ENCODE measurements around the gene CREB3. TPM values are rescaled to one million over a fixed set of nuclear protein-coding genes. Genes with fewer than 3 reads are reported as not detected.

CREB3 gene
- total and polyA plus RNA-seq, 5 donors from 2014 or later: 14.6 to 36.4 (median 34.5) TPM

- Mint-ChIP-seq H3K4me3 (peak overlapping the region in 1 of 4 donors; percentile 95), H3K36me3 (peaks cover 20% of the 10 kb centered on the region), H3K27me3 (no peaks in the 10 kb centered on the region), H3K4me1 (peaks cover 11 to 38% (median 26%) of the 10 kb centered on the region in 4 donors), H3K9me3 (no peaks in the 10 kb centered on the region), H3K27ac (peak overlapping the region in 1 of 3 donors; percentile 18)
- Histone ChIP-seq H3K4me3 (ENCODE audit: low read depth, low read length) (peak overlapping the region; percentile 90), H3K4me1 (ENCODE audit: control insufficient read depth, insufficient read depth, low read length, poor library complexity, severe bottlenecking) (peaks cover 67% of the 10 kb centered on the region), H3K36me3 (ENCODE audit: control insufficient read depth, insufficient read depth, low read length) (peaks cover 20% of the 10 kb centered on the region), H3K27me3 (ENCODE audit: control insufficient read depth, insufficient read depth, low read length) (no peaks in the 10 kb centered on the region), H3K27ac (ENCODE audit: insufficient read depth, low read length, poor library complexity, severe bottlenecking) (peak overlapping the region; percentile 65), H3K9me3 (ENCODE audit: control insufficient read depth in 2 of 2, low read length in 2 of 2) (no peaks in the 10 kb centered on the region)
- DNase-seq (peak in 2 of 3 donors; percentile 26 to 54), ATAC-seq (ENCODE audit: low read depth in 2 of 2) (no peak)
These were observed 2.6 kb upstream of the CREB3 start for GRCh38 chr9:35729700-35730485.

- H3K36me3 ChIP-seq (ENCODE audit: control insufficient read depth, insufficient read depth, low read length): peaks cover 17% of the 10 kb centered on the region
- H3K27me3 Mint-ChIP-seq: no peaks in the 10 kb centered on the region
- H3K27me3 ChIP-seq (ENCODE audit: control insufficient read depth, insufficient read depth, low read length): no peaks in the 10 kb centered on the region
- H3K36me3 Mint-ChIP-seq: peaks cover 20% of the 10 kb centered on the region
- no peak for ATAC-seq (ENCODE audit: low read depth in 2 of 2)
- no peaks in the 10 kb centered on the region for H3K9me3 ChIP-seq (ENCODE audit: control insufficient read depth in 2 of 2, low read length in 2 of 2)
- peaks cover 67% of the 10 kb centered on the region for H3K4me1 ChIP-seq (ENCODE audit: control insufficient read depth, insufficient read depth, low read length, poor library complexity, severe bottlenecking)
- peak overlapping the region; percentile 65 for H3K27ac ChIP-seq (ENCODE audit: insufficient read depth, low read length, poor library complexity, severe bottlenecking)
- peak overlapping the region; percentile 90 for H3K4me3 ChIP-seq (ENCODE audit: low read depth, low read length)
- H3K27ac Mint-ChIP-seq: peak overlapping the region in 2 of 3 donors; percentile 18 to 95
- H3K4me3 Mint-ChIP-seq: peak overlapping the region in 1 of 4 donors; percentile 95
- no peak for DNase-seq
- no peaks in the 10 kb centered on the region for H3K9me3 Mint-ChIP-seq
- peaks cover 11 to 35% (median 29%) of the 10 kb centered on the region in 4 donors for H3K4me1 Mint-ChIP-seq
These were observed 2.0 kb upstream of the CREB3 start for GRCh38 chr9:35730486-35730854.

- peaks cover 67% of the 10 kb centered on the region for H3K4me1 ChIP-seq (ENCODE audit: control insufficient read depth, insufficient read depth, low read length, poor library complexity, severe bottlenecking)
- ATAC-seq (ENCODE audit: low read depth in 2 of 2): no peak
- no peaks in the 10 kb centered on the region for H3K9me3 Mint-ChIP-seq
These were observed 866 bp upstream of the CREB3 start for GRCh38 chr9:35731415-35732184.

GRCh38 chr9:35732800-35733541 lies 505 bp downstream of the CREB3 start:
- ATAC-seq (ENCODE audit: low read depth in 2 of 2) (no peak), DNase-seq (peak in 1 of 3 donors; percentile 48)
- H3K9me3 Mint-ChIP-seq: no peaks in the 10 kb centered on the region
- peak overlapping the region in 2 of 4 donors; percentile 94 to 98 for H3K4me3 Mint-ChIP-seq
- H3K4me3 ChIP-seq (ENCODE audit: low read depth, low read length): peak overlapping the region; percentile 87
- peaks cover 30% of the 10 kb centered on the region for H3K36me3 ChIP-seq (ENCODE audit: control insufficient read depth, insufficient read depth, low read length)
- peaks cover 21% of the 10 kb centered on the region for H3K36me3 Mint-ChIP-seq
- peaks cover 55% of the 10 kb centered on the region for H3K4me1 ChIP-seq (ENCODE audit: control insufficient read depth, insufficient read depth, low read length, poor library complexity, severe bottlenecking)
- no peaks in the 10 kb centered on the region for H3K27me3 ChIP-seq (ENCODE audit: control insufficient read depth, insufficient read depth, low read length)
- H3K27me3 Mint-ChIP-seq: no peaks in the 10 kb centered on the region
- peak overlapping the region in 2 of 3 donors; percentile 94 to 98 for H3K27ac Mint-ChIP-seq
- peaks cover 16 to 37% (median 28%) of the 10 kb centered on the region in 4 donors for H3K4me1 Mint-ChIP-seq
- no peaks in the 10 kb centered on the region for H3K9me3 ChIP-seq (ENCODE audit: control insufficient read depth in 2 of 2, low read length in 2 of 2)
- H3K27ac ChIP-seq (ENCODE audit: insufficient read depth, low read length, poor library complexity, severe bottlenecking): peak overlapping the region; percentile 94

More at GRCh38 chr9:35731415-35732184, 866 bp upstream of the CREB3 start:
- no peaks in the 10 kb centered on the region for H3K9me3 ChIP-seq (ENCODE audit: control insufficient read depth in 2 of 2, low read length in 2 of 2)
- Mint-ChIP-seq H3K4me1 (peaks cover 16 to 37% (median 36%) of the 10 kb centered on the region in 4 donors), H3K4me3 (peak overlapping the region in 2 of 4 donors; percentile 94 to 98), H3K36me3 (peaks cover 20% of the 10 kb centered on the region), H3K27me3 (no peaks in the 10 kb centered on the region), H3K27ac (peak overlapping the region in 2 of 3 donors; percentile 96 to 98)
- peak in 1 of 3 donors; percentile 31 for DNase-seq
- peaks cover 19% of the 10 kb centered on the region for H3K36me3 ChIP-seq (ENCODE audit: control insufficient read depth, insufficient read depth, low read length)
- peak overlapping the region; percentile 90 for H3K4me3 ChIP-seq (ENCODE audit: low read depth, low read length)
- H3K27ac ChIP-seq (ENCODE audit: insufficient read depth, low read length, poor library complexity, severe bottlenecking): peak overlapping the region; percentile 94
- no peaks in the 10 kb centered on the region for H3K27me3 ChIP-seq (ENCODE audit: control insufficient read depth, insufficient read depth, low read length)

GRCh38 chr9:35734096-35734495 lies 1.6 kb downstream of the CREB3 start:
- Histone ChIP-seq H3K9me3 (ENCODE audit: control insufficient read depth in 2 of 2, low read length in 2 of 2) (no peaks in the 10 kb centered on the region), H3K27me3 (ENCODE audit: control insufficient read depth, insufficient read depth, low read length) (no peaks in the 10 kb centered on the region), H3K4me1 (ENCODE audit: control insufficient read depth, insufficient read depth, low read length, poor library complexity, severe bottlenecking) (peaks cover 44% of the 10 kb centered on the region), H3K36me3 (ENCODE audit: control insufficient read depth, insufficient read depth, low read length) (peaks cover 40% of the 10 kb centered on the region), H3K27ac (ENCODE audit: insufficient read depth, low read length, poor library complexity, severe bottlenecking) (no peak overlapping the region), H3K4me3 (ENCODE audit: low read depth, low read length) (no peak overlapping the region)
- ATAC-seq (ENCODE audit: low read depth in 2 of 2): no peak
- no peaks in the 10 kb centered on the region for H3K9me3 Mint-ChIP-seq
- DNase-seq: no peak
- H3K27ac Mint-ChIP-seq: no peak overlapping the region
- peak overlapping the region in 3 of 4 donors; percentile 7 to 54 (median 31) for H3K4me3 Mint-ChIP-seq
- peaks cover 28% of the 10 kb centered on the region for H3K36me3 Mint-ChIP-seq
- H3K4me1 Mint-ChIP-seq: peaks cover 16 to 37% (median 28%) of the 10 kb centered on the region in 4 donors
- no peaks in the 10 kb centered on the region for H3K27me3 Mint-ChIP-seq

GRCh38 chr9:35736201-35736633 lies 3.8 kb downstream of the CREB3 start:
- H3K4me1 Mint-ChIP-seq: peaks cover 14 to 37% (median 22%) of the 10 kb centered on the region in 4 donors
- Histone ChIP-seq H3K36me3 (ENCODE audit: control insufficient read depth, insufficient read depth, low read length) (peaks cover 59% of the 10 kb centered on the region), H3K9me3 (ENCODE audit: control insufficient read depth in 2 of 2, low read length in 2 of 2) (no peaks in the 10 kb centered on the region), H3K27me3 (ENCODE audit: control insufficient read depth, insufficient read depth, low read length) (no peaks in the 10 kb centered on the region), H3K27ac (ENCODE audit: insufficient read depth, low read length, poor library complexity, severe bottlenecking) (no peak overlapping the region), H3K4me1 (ENCODE audit: control insufficient read depth, insufficient read depth, low read length, poor library complexity, severe bottlenecking) (peaks cover 22% of the 10 kb centered on the region), H3K4me3 (ENCODE audit: low read depth, low read length) (no peak overlapping the region)
- no peaks in the 10 kb centered on the region for H3K27me3 Mint-ChIP-seq
- peak overlapping the region in 3 of 4 donors; percentile 43 to 74 (median 57) for H3K4me3 Mint-ChIP-seq
- H3K36me3 Mint-ChIP-seq: peaks cover 29% of the 10 kb centered on the region
- peak overlapping the region in 1 of 3 donors; percentile 44 for H3K27ac Mint-ChIP-seq
- no peaks in the 10 kb centered on the region for H3K9me3 Mint-ChIP-seq
- peak in 1 of 2 donors; percentile 9 for ATAC-seq (ENCODE audit: low read depth in 2 of 2)
- DNase-seq: peak; percentile 51 to 85 (median 73)

GRCh38 chr9:35737143-35737542 lies 4.7 kb downstream of the CREB3 start:
- Mint-ChIP-seq H3K27ac (no peak overlapping the region), H3K4me1 (peaks cover 9 to 35% (median 19%) of the 10 kb centered on the region in 4 donors), H3K36me3 (peaks cover 33% of the 10 kb centered on the region)

More at GRCh38 chr9:35737143-35737542, 4.7 kb downstream of the CREB3 start:
- Mint-ChIP-seq H3K4me3 (peak overlapping the region in 1 of 4 donors; percentile 54), H3K27me3 (no peaks in the 10 kb centered on the region), H3K9me3 (no peaks in the 10 kb centered on the region)
- H3K4me3 ChIP-seq (ENCODE audit: low read depth, low read length): no peak overlapping the region
- H3K36me3 ChIP-seq (ENCODE audit: control insufficient read depth, insufficient read depth, low read length): peaks cover 66% of the 10 kb centered on the region
- DNase-seq (no peak), ATAC-seq (ENCODE audit: low read depth in 2 of 2) (no peak)
- H3K9me3 ChIP-seq (ENCODE audit: control insufficient read depth in 2 of 2, low read length in 2 of 2): no peaks in the 10 kb centered on the region
- H3K4me1 ChIP-seq (ENCODE audit: control insufficient read depth, insufficient read depth, low read length, poor library complexity, severe bottlenecking): peaks cover 16% of the 10 kb centered on the region
- no peak overlapping the region for H3K27ac ChIP-seq (ENCODE audit: insufficient read depth, low read length, poor library complexity, severe bottlenecking)
- H3K27me3 ChIP-seq (ENCODE audit: control insufficient read depth, insufficient read depth, low read length): no peaks in the 10 kb centered on the region

All from CD4-positive, CD25-positive, alpha-beta regulatory T cell (primary cell).